IMR-90 (cell line): ENCODE data around the gene AHCTF1. TPM values are rescaled to one million over a fixed set of nuclear protein-coding genes. Genes with fewer than 3 reads are reported as not detected.

ENCODE experiments used
- ATAC-seq: fragments of 200-7000 bp; cut with Tn5 transposase; 2 replicates; pipeline ENCODE4 v1.9.1; 2020; ENCODE audit warnings: low read depth, mild to moderate bottlenecking, moderate library complexity
- BruUV-seq: library from RNA; stranded (reverse); fragments of 400-500 nt; replicated peaks from 2 replicates; lab custom pipeline; 2021; lab: Mats Ljungman, UMichigan
- CTCF ChIA-PET: fragments of 300-600 bp; formaldehyde crosslinking; extraction: SDS; loops from one replicate; lab custom pipeline; 2021; ENCODE audit warnings: antibody characterized with exemption; lab: Yijun Ruan, JAX
- POLR2A ChIA-PET: fragments of 300-600 bp; sonication (Branson Sonifier 250); formaldehyde crosslinking; loops from one replicate; lab custom pipeline; 2022; ENCODE audit warnings: antibody characterized with exemption; ENCODE audit not compliant: unreplicated experiment; lab: Charles Lee
- DNase-seq: peaks from one replicate; pipeline ENCODE4 v3.0.0; 2013
- H2AFZ ChIP-seq: replicated peaks from 2 replicates; pipeline ENCODE3; 2013; ENCODE audit warnings: low read length, mild to moderate bottlenecking; ENCODE audit not compliant: poor library complexity
- H2AK5ac ChIP-seq: 2 replicates; pipeline ENCODE4 v1.6.1; 2013; ENCODE audit warnings: low read depth, low read length, inconsistent platforms
- H2AK9ac ChIP-seq: replicated peaks from 2 replicates; pipeline ENCODE3; 2013; ENCODE audit warnings: mild to moderate bottlenecking, low read depth, low read length, moderate library complexity; ENCODE audit not compliant: poor library complexity
- H2BK120ac ChIP-seq: 2 replicates; pipeline ENCODE4 v1.6.1; 2013; ENCODE audit warnings: low read depth, low read length, inconsistent platforms
- H2BK15ac ChIP-seq: 3 replicates; pipeline ENCODE4 v1.6.1; 2013; ENCODE audit warnings: low read depth, low read length, inconsistent platforms
- H2BK20ac ChIP-seq: 2 replicates; pipeline ENCODE4 v1.6.1; 2013; ENCODE audit warnings: low read depth, mild to moderate bottlenecking, inconsistent platforms, low read length, moderate library complexity
- H2BK5ac ChIP-seq: 2 replicates; pipeline ENCODE4 v1.6.1; 2013; ENCODE audit warnings: mild to moderate bottlenecking, low read depth, low read length, inconsistent platforms; ENCODE audit not compliant: poor library complexity, severe bottlenecking
- H3K14ac ChIP-seq: replicated peaks from 2 replicates; pipeline ENCODE4 v1.6.1; 2013; ENCODE audit warnings: low read depth, low read length, inconsistent platforms
- H3K18ac ChIP-seq: 2 replicates; pipeline ENCODE4 v1.6.1; 2013; ENCODE audit warnings: low read depth, low read length, control low read depth
- H3K23ac ChIP-seq: 2 replicates; pipeline ENCODE4 v1.6.1; 2013; ENCODE audit warnings: low read depth, low read length, inconsistent platforms
- H3K27ac ChIP-seq: 2 replicates; pipeline ENCODE4 v1.5.1; 2013; ENCODE audit warnings: mild to moderate bottlenecking, control low read depth, low read length; ENCODE audit not compliant: insufficient read depth
- H3K27me3 ChIP-seq: 2 replicates; pipeline ENCODE4 v1.6.1; 2013; ENCODE audit warnings: low read length; ENCODE audit not compliant: control insufficient read depth, insufficient read depth
- H3K36me3 ChIP-seq: 2 replicates; pipeline ENCODE4 v1.6.1; 2013; ENCODE audit warnings: low read length, mixed read lengths; ENCODE audit not compliant: control insufficient read depth, insufficient read depth
- H3K4ac ChIP-seq: 2 replicates; pipeline ENCODE4 v1.6.1; 2013; ENCODE audit warnings: low read depth, low read length, inconsistent platforms
- H3K4me1 ChIP-seq: 2 replicates; pipeline ENCODE4 v1.6.1; 2013; ENCODE audit warnings: low read length, mixed read lengths; ENCODE audit not compliant: control insufficient read depth, insufficient read depth
- H3K4me2 ChIP-seq: 2 replicates; pipeline ENCODE4 v1.6.1; 2013; ENCODE audit warnings: low read depth, mild to moderate bottlenecking, control low read depth, low read length, moderate library complexity
- H3K4me3 ChIP-seq: 2 replicates; pipeline ENCODE4 v1.5.1; 2013; ENCODE audit warnings: low read depth, mild to moderate bottlenecking, control low read depth, low read length, moderate library complexity; ENCODE audit not compliant: insufficient read depth
- H3K56ac ChIP-seq: 2 replicates; pipeline ENCODE4 v1.6.1; 2013; ENCODE audit warnings: low read length, inconsistent platforms; ENCODE audit not compliant: insufficient read depth; ENCODE audit errors: extremely low read depth
- H3K79me1 ChIP-seq, 2 experiments: 2 replicates each; pipeline ENCODE4 v1.6.1; 2013; ENCODE audit warnings: low read length in 2 of 2, inconsistent platforms in 1 of 2, low read depth in 1 of 2
- H3K9ac ChIP-seq: 2 replicates; pipeline ENCODE4 v1.6.1; 2013; ENCODE audit warnings: low read depth, low read length, control low read depth
- H3K9me1 ChIP-seq: 2 replicates; pipeline ENCODE4 v1.6.1; 2013; ENCODE audit warnings: low read length, inconsistent platforms; ENCODE audit not compliant: insufficient read depth
- H3K9me3 ChIP-seq: 2 replicates; pipeline ENCODE4 v1.6.1; 2013; ENCODE audit warnings: low read length; ENCODE audit not compliant: control insufficient read depth, insufficient read depth
- H4K20me1 ChIP-seq: 2 replicates; pipeline ENCODE4 v1.6.1; 2013; ENCODE audit warnings: low read length, inconsistent platforms; ENCODE audit not compliant: insufficient read depth
- H4K5ac ChIP-seq: 2 replicates; pipeline ENCODE4 v1.6.1; 2013; ENCODE audit warnings: mild to moderate bottlenecking, low read depth, low read length, control low read depth
- H4K8ac ChIP-seq, 2 experiments: 2 replicates each; pipeline ENCODE4 v1.6.1; 2013; ENCODE audit warnings: low read depth in 2 of 2, low read length in 2 of 2, control low read depth in 1 of 2, inconsistent platforms in 1 of 2
- H4K91ac ChIP-seq: 2 replicates; pipeline ENCODE4 v1.6.1; 2013; ENCODE audit warnings: low read depth, low read length, inconsistent platforms; ENCODE audit not compliant: insufficient read depth
- BHLHE40 ChIP-seq: fragments of 150-350 bp; IDR thresholded peaks from 2 replicates; pipeline ENCODE4 v1.6.1; 2016; ENCODE audit warnings: mild to moderate bottlenecking, low read depth, low read length
- CHD1 ChIP-seq: IDR thresholded peaks from 2 replicates; pipeline ENCODE4 v1.6.1; 2012; ENCODE audit warnings: low read depth, low read length, improper control_type of control experiment
- CTCF ChIP-seq: conservative IDR thresholded peaks from 2 replicates; pipeline ENCODE4 v1.5.1; 2012; ENCODE audit warnings: mild to moderate bottlenecking, low read depth, low read length, improper control_type of control experiment
- ELK1 ChIP-seq: fragments of 150-350 bp; IDR thresholded peaks from 2 replicates; pipeline ENCODE4 v1.6.1; 2016; ENCODE audit warnings: low read depth, mild to moderate bottlenecking, low read length, moderate library complexity, borderline replicate concordance
- FOS ChIP-seq: fragments of 150-350 bp; IDR thresholded peaks from 2 replicates; pipeline ENCODE4 v1.6.1; 2016; ENCODE audit warnings: low read depth, low read length
- MAZ ChIP-seq: IDR thresholded peaks from 2 replicates; pipeline ENCODE4 v1.6.1; 2012; ENCODE audit warnings: low read depth, mild to moderate bottlenecking, low read length, improper control_type of control experiment, moderate library complexity, borderline replicate concordance
- MXI1 ChIP-seq: IDR thresholded peaks from 2 replicates; pipeline ENCODE4 v1.6.1; 2012; ENCODE audit warnings: low read depth, mild to moderate bottlenecking, low read length, moderate library complexity, borderline replicate concordance
- RAD21 ChIP-seq: IDR thresholded peaks from 2 replicates; pipeline ENCODE4 v1.6.1; 2012; ENCODE audit warnings: low read length, improper control_type of control experiment
- RCOR1 ChIP-seq: IDR thresholded peaks from 2 replicates; pipeline ENCODE4 v1.6.1; 2012; ENCODE audit warnings: mild to moderate bottlenecking, low read length, improper control_type of control experiment; ENCODE audit not compliant: insufficient replicate concordance
- RFX5 ChIP-seq: IDR thresholded peaks from 2 replicates; pipeline ENCODE4 v1.8.0; 2012; ENCODE audit warnings: low read depth, mild to moderate bottlenecking, low read length, moderate library complexity
- SMC3 ChIP-seq: fragments of 150-350 bp; IDR thresholded peaks from 2 replicates; pipeline ENCODE4 v1.6.1; 2016; ENCODE audit warnings: low read depth, mild to moderate bottlenecking, antibody characterized with exemption, low read length, moderate library complexity
- WGBS, 2 experiments: methylation state at CpG; one replicate each; pipeline versions ENCODE4 v1.1.5 to v1.1.7; 2013; ENCODE audit warnings: missing lambda C conversion rate in 2 of 2; ENCODE audit not compliant: insufficient read length in 1 of 2; ENCODE audit errors: extremely low coverage in 2 of 2; 5-methylcytosine and 5-hydroxymethylcytosine counted together
- dilution Hi-C: fragments of 300-500 bp; cut with HindIII; formaldehyde crosslinking; loops from one replicate; pipeline ENCODE4 v1.14.3; 2018; ENCODE audit warnings: low sequenced_read_pairs; ENCODE audit not compliant: unreplicated experiment
- in situ Hi-C: fragments of 300-500 bp; cut with MboI; formaldehyde crosslinking; loops from 3 replicates; pipeline ENCODE4 v1.14.3; 2019; ENCODE audit warnings: low sequenced_read_pairs, inconsistent platforms, mixed read lengths
- intact Hi-C: fragments of 100-400 bp; cut with micrococcal nuclease; formaldehyde crosslinking; loops from 2 replicates; pipeline ENCODE4 v1.10.0; 2022
- polyA plus RNA-seq, 3 experiments: library from polyadenylated mRNA; depleted of rRNA; stranded (reverse); fragments of >200 nt; gene quantifications; 2 replicates each; pipeline ENCODE4 v1.2.3, GENCODE V29; 2012; ENCODE audit warnings: low replicate concordance in 1 of 3
- total RNA-seq: library from RNA; depleted of rRNA; stranded (reverse); fragments of >200 nt; gene quantifications from 2 replicates; pipeline ENCODE4 v1.2.3, GENCODE V29; 2012

AHCTF1 gene
- total and polyA plus RNA-seq, 2 of the 4 experiments (the other 2 are of a cell fraction) = 8.9 to 29.0 TPM

GRCh38 chr1:246824541-246824940 lies 107.2 kb downstream of the AHCTF1 start:
- TF ChIP-seq RCOR1 (no peak), MXI1 (no peak), ELK1 (no peak), MAZ (no peak), SMC3 (no peak), RFX5 (no peak), FOS (no peak), BHLHE40 (no peak), CTCF (no peak), CHD1 (no peak), RAD21 (no peak)

More at GRCh38 chr1:246824541-246824940, 107.2 kb downstream of the AHCTF1 start:
- Histone ChIP-seq H2AK5ac (no peak overlapping the region), H3K4me3 (no peak overlapping the region), H3K79me1 (no peaks in the 10 kb centered on the region), H3K9me3 (peaks cover 8% of the 10 kb centered on the region; the same call in 1 of the 2 replicates), H4K5ac (no peak overlapping the region), H3K18ac (no peak overlapping the region), H3K27me3 (peaks cover 5% of the 10 kb centered on the region), H2BK15ac (no peak overlapping the region), H4K91ac (no peak overlapping the region), H3K56ac (no peak overlapping the region), H3K27ac (no peak overlapping the region), H2BK20ac (no peak overlapping the region), H3K23ac (no peak overlapping the region), H3K9ac (no peak overlapping the region), H3K4me1 (no peaks in the 10 kb centered on the region), H2BK120ac (no peak overlapping the region), H3K9me1 (no peaks in the 10 kb centered on the region), H3K4ac (no peak overlapping the region), H3K36me3 (no peaks in the 10 kb centered on the region), H3K14ac (no peak overlapping the region), H3K4me2 (no peak overlapping the region), H2AFZ (no peak overlapping the region), H4K20me1 (no peaks in the 10 kb centered on the region), H2AK9ac (no peak overlapping the region), H2BK5ac (no peak overlapping the region), H4K8ac (no peak overlapping the region)
- POLR2A ChIA-PET = no interaction called here
- DNase-seq (no peak), ATAC-seq (no peak)
- intact Hi-C loops (no loop called here), dilution Hi-C loops (no loop called here), in situ Hi-C loops (no loop called here)
- no TSS peak for BruUV-seq
- CTCF ChIA-PET = no interaction called here
- WGBS, 2 experiments = 100% methylated on average over 2 of the region's 2 CpGs; no CpG with 5 or more reads in 1 of the 2 experiments
